Hematopoietic multipotent progenitor cell treated with erythropoietin and hydrocortisone succinate and interleukin-3 and kit ligand, for 15 days (in vitro differentiated cells): ENCODE measurements around the gene VWA3B.
"Not testable (repeated sequence)": the region's sequence is repeated elsewhere in the genome, so short reads cannot be mapped to it uniquely, and the experiment has no call there.

Source experiments
- DNase-seq: peaks from one replicate; pipeline ENCODE4 v3.0.0-alpha.2; 2015; ENCODE audit warnings: low spot score

The VWA3B gene

GRCh38 chr2:98247383-98247782, 160.4 kb downstream of the VWA3B start:
- no peak for DNase-seq

GRCh38 chr2:98252038-98252773, 165.2 kb downstream of the VWA3B start:
- no peak for DNase-seq

DNA sequence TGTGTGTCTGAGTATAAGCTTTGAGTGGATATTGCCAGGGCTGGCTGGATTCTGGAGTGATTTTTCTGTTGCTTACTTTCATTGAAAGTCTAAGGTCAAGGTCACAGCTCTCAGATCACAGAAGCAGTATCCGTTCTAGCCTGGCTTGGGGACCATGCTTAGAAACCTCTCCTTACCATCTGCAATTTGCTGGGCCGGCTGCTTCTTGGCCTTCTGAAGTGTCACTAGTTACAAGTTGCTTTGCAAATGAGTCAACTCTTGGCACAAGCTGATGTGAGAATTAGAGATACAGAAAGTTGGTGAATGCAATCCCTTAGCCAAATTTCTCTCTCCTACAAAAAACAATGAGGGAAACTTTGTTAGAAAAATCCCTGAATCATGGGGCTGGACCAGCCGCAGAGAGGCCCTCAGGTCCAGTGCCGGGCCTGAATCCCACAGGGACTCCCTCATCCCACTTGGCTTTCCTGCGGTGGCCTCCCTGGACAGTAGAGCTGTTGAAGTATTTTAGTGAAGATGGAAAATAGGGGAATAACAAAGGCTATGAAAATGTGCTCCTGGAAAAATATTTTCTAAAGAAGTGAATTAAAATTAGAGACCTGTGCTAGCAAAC, 166.6 kb downstream of the VWA3B start:
- no peak for DNase-seq

DNA sequence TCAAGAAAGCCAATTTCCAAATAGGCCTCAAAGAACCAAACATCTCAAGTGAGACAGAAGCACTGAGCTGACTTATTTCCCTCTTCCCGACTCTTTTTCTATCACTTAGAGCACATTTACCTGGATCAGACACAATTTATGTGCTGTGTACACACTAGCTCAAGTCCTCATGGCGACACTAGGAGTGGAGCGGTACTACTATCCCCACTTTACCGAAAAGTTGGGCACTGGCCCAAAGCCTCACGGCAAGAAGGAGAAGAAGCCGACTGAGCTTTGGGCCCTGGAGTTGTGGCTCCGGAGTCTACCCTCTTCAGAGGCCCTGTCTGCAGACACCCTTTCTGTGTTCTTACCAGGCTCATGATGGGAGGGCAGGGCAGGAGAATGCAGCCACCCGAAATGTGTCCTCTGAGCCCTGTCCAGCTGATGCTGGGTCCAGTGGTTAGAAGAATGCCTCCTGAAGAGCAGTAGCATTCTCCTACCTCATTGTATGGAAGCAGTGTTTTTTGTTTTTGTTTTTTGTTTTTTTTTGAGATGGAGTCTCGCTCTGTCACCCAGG, 167.6 kb downstream of the VWA3B start:
- no peak for DNase-seq

GRCh38 chr2:98258906-98259305, 171.9 kb downstream of the VWA3B start:
- DNase-seq: no peak

DNA sequence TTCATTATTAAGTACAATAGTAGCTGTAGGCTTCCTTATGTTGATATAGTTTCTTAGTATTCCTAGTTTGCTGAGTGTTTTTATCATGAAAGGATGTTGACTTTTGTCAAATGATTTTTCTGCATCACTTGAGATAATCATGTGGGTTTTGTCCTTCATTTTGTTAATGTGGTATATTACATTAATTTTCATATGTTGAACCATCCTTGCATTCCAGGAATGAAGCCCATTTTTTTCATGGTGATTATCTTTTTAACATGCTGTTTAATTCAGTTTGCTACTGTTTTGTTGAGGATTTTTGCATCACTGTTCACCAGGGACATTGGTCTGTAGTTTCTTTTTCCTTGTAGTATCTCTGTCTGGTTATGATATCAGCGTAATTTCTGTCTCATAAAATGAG, 176.4 kb downstream of the VWA3B start:
- DNase-seq: no peak

GRCh38 chr2:98268225-98268624, 181.3 kb downstream of the VWA3B start:
- not testable (repeated sequence) for DNase-seq

DNA sequence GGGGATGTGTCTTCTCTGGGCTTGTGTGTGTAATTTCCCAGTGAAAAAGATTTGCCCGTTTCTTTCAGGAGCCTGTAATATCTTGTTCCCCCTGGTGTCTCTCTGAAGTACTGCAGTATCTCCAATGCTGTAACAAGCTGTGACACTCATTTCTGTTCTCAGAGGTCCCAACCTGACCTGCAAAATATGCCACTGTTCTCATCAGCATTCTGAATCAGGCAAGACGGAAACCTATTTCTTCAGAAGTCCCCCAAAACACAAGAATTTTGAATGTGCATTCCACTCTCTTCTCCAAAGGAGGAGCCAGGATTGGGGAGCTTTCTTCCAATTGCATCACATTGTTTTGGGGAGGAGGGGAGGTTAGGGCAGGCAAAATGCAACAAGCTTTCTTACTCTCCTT, 182.3 kb downstream of the VWA3B start:
- no peak for DNase-seq

DNA sequence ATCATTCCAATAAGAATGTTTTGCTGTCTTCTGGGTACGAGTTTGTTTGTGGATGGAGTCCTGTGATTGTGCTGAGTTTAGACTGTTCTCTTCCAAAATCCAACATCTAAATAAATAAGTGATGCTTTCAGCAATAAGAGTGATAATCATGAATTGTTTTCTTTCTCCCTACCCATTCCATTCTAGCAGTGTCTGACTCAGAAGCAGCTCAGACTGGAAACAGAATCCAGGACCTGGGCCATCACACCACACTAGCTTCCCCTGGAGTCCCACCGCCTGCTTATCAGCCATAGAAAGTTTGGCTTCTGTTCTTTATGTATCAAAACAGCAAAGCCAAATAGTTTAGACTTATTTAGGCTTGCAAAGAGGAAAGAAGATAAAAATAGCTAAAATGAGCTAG, 182.9 kb downstream of the VWA3B start:
- no peak for DNase-seq

DNA sequence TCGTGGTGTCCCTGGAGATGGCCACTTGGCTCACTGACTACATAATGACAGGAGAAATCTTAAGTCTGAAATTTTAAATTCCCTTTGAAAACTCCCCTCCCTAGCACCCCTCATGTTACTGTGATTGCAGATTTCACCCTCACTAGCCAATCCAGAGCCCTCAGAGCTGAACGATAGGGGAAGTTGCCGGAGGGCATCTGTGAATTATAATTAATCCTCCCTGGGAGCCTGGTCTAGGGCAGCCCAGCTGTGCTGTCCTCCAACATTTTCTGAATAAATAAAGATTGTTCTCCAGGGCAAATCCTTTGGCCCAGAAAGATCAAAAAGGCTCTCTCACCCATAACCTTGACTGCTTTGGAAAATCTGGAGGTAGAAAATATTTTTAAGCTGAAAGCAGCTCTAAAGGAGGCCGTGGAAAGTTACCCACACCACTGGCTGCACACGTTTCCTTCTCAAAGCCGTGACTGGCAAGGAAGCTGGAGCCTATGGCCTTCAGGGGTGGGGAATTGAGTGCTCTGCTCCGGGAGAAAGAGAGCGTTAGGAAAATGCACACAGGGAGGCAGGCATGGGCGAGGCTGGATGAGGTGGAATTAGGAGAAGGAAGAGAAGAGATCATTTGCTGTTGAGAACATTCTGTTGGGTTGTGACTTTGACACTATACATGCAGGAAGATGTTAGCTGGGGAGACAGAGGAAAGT, 190.3 kb downstream of the VWA3B start:
- no peak for DNase-seq

GRCh38 chr2:98278074-98278473, 191.1 kb downstream of the VWA3B start:
- no peak for DNase-seq

DNA sequence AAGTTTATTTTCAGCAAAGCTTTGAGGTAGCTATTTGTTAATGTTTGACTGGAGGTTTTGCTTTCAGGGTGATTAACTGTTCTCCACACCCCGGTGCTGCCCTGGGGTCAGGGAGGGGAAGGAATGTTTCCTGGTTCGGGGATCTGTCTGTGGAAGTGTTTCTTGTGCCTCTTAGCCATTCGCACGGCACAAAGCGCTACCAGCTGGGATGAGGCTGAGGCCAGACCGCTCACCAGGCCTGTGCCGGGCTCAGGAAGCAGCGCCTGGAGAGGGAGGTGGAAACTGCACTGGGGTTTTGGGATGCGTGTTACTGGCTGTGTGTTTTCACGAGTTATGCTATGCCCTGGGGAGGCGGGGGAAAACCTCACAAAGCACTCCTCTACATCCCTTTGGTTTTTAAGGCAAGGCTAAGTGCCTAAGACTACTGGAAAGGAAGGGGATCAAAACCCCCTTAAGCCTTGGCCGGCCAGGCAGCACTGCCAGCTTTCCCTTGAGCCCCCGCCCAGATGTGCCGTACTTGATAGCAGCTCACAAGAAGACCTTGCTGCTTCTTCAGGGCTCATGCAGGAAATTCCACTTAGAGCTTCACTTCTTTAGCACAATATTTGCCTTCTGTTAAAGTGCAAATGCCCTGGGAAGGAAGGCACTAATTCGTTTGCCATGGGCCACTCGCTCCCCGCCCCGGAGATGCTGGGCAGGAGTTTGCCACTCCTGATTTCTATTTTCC, 193.6 kb downstream of the VWA3B start:
- DNase-seq: no peak

GRCh38 chr2:98281607-98282006, 194.6 kb downstream of the VWA3B start:
- no peak for DNase-seq

DNA sequence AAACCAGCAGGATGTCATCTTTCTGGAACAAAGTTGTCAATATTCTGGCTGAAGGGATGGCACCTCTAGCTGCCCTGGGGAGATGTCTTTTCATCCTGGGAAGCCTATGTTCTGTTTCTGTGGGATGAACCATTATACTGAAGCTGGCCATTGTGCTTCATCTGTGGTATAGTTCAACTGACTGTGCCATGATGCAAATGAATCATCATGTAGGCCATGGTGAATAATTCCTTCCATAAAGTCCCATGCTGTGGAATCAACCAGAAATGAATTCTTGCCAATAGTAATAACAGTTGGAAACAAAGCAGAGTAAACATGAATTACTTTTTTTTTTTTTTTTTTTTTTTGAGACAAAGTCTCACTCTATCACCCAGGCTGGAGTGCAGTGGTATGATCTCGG, 195.1 kb downstream of the VWA3B start:
- no peak for DNase-seq

DNA sequence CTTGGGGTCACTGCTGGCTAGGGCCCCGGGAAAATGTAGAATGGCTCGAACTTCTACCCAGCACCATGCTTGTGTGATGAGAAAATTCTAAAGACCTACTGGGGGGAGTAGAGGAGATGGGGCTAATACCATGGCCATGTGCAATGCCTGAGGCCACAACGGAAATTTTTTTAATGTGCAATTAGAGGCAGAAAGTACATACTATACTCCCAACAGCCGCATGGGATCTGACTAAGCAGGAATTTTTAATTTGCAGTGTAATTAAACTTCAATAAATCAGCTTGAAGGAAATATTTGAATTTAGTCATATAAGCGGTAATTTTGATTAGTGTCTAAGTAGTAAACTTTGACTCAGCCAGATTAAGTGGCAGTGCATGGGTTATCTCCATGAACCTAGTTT, 206.1 kb downstream of the VWA3B start:
- DNase-seq: no peak

DNA sequence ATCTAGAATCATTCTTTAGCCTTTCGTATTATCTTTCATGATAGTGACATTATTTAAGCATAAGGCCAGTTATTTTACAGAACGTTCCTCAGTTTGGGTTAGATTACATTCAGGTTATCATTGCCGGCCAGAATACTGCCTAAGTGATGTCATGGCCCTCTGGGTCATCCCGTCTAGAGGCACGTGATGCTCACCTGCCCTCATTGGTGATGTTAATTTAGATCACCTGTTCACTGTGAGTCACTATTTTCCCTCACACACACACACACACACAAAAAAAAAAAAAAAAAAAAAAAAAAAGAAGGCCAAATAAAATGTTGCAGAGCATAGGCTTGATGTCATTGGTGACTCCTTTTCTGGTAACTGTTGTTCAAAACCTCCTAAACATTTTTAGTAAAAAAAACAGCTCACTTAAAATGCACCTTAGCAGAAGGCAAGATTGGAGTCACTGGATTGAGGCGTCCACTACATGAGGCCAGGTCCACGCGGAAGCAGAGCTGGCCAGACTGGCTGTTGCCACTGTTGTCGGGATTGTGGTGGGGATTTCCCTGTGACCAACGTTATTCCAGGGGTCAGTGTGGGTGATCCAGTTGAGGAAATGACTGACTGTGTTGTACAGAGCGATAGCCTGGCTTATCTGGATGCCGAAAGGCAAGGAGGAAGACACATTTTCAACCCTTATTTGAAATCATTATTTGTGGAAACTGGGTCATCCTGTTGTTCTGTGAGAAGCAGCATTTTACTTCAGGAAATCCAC, 207.1 kb downstream of the VWA3B start:
- no peak for DNase-seq

DNA sequence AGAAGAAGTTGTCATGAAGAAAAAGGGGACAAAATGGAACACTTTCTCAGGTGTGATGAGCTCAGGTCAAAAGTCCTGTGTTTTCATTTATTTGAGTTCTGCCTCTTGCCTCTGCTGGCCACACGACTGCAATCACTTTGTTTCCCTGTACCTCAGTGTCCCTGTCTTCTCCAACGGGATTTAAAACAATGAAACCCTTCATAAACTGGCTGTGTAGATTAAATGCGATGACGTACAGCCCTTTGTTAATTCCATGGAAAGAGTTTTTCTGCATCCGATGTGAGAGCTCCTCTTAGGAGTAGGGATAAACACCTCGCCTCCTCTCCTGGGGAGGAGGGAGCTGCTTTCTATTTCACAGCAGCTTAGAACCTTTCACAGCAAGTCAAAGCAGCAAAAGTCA, 207.7 kb downstream of the VWA3B start:
- DNase-seq: no peak

- no peak for DNase-seq
Observed at GRCh38 chr2:98295275-98295674, 208.3 kb downstream of the VWA3B start.

DNA sequence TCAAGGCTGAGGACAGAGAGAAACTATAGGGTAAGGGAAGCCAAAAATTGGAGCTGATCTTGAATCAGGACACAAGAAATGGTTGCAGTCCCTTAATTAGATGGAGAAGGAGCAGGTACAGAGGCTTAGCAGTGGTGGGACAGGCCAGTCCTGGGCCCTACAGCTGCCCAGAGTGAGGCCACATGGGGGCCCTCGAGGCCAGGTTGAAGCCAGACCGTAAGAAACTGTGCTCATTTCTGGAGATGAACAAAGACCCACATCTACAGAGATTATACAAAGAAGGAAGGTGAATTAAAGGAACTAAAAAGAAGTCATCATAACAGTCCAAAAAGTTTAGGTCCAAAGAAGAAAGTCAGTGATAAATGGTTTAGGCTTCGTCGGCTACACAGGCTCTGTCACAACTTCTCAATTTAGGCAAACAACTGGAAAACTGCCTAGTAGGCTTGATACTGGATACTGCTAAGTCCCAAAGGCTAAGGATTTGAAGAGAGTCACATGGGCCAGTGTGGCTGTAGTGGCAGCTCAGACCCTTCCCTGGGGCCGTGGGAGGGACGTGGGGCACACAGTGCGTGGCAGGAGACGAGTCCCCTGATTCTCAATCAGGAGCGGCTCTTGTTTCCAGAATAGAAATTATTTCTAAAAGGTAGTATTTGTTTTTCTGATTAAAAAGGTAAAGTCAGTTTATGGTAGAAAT, 208.9 kb downstream of the VWA3B start:
- DNase-seq: no peak

GRCh38 chr2:98296440-98296839, 209.5 kb downstream of the VWA3B start:
- no peak for DNase-seq
